Neural cell (in vitro differentiated cells): ENCODE data around the gene RAET1L. TPM values are rescaled to one million over a fixed set of nuclear protein-coding genes. Genes with fewer than 3 reads are reported as not detected.

Source experiments
- H2AFZ ChIP-seq: fragments of 200-600, 300-800 bp; sonication (generic), shearing (Covaris generic); 2 replicates; pipeline ENCODE4 v1.6.0; 2014; ENCODE audit warnings: low read depth, mild to moderate bottlenecking, antibody characterized with exemption, low read length, moderate library complexity
- H3F3A ChIP-seq: fragments of 200-600 bp; shearing (Covaris generic); 2 replicates; pipeline ENCODE4 v1.6.1; 2016; ENCODE audit warnings: mild to moderate bottlenecking, moderate library complexity, mixed read lengths, antibody characterized with exemption, low read length; ENCODE audit not compliant: insufficient read depth, poor library complexity, severe bottlenecking
- H3K27ac ChIP-seq: fragments of 200-600, 300-800 bp; sonication (generic), shearing (Covaris generic); 2 replicates; pipeline ENCODE4 v1.5.1; 2014; ENCODE audit warnings: mild to moderate bottlenecking, low read length, moderate library complexity
- H3K27me3 ChIP-seq: fragments of 300-800, 200-600 bp; sonication (generic), shearing (Covaris generic); 2 replicates; pipeline ENCODE4 v1.6.0; 2014; ENCODE audit warnings: mild to moderate bottlenecking, low read depth, low read length, moderate library complexity; ENCODE audit not compliant: insufficient read depth
- H3K36me3 ChIP-seq: fragments of 300-800, 200-600 bp; sonication (generic), shearing (Covaris generic); 2 replicates; pipeline ENCODE4 v1.5.1; 2014; ENCODE audit warnings: mild to moderate bottlenecking, antibody characterized with exemption, low read length, moderate library complexity; ENCODE audit not compliant: insufficient read depth
- H3K4me2 ChIP-seq: fragments of 300-800, 200-600 bp; sonication (generic), shearing (Covaris generic); 2 replicates; pipeline ENCODE4 v1.6.0; 2014; ENCODE audit warnings: mild to moderate bottlenecking, low read length
- H3K4me3 ChIP-seq: fragments of 300-800, 200-600 bp; sonication (generic), shearing (Covaris generic); 2 replicates; pipeline ENCODE4 v1.5.1; 2014; ENCODE audit warnings: mild to moderate bottlenecking, low read length, moderate library complexity
- H3K79me2 ChIP-seq: fragments of 200-600 bp; shearing (Covaris generic); replicated peaks from 2 replicates; pipeline ENCODE4 v1.6.0; 2014; ENCODE audit warnings: mild to moderate bottlenecking, low read length, moderate library complexity; ENCODE audit not compliant: insufficient read depth
- H3K9ac ChIP-seq: fragments of 300-800, 200-600 bp; sonication (generic), shearing (Covaris generic); 2 replicates; pipeline ENCODE4 v1.6.1; 2016; ENCODE audit warnings: mild to moderate bottlenecking, low read length, mixed read lengths
- H3K9me2 ChIP-seq: fragments of 200-600 bp; shearing (Covaris generic); 2 replicates; pipeline ENCODE4 v1.6.1; 2016; ENCODE audit warnings: mild to moderate bottlenecking, low read length, mixed read lengths; ENCODE audit not compliant: insufficient read depth
- H3K9me3 ChIP-seq: fragments of 200-600, 300-800 bp; sonication (generic), shearing (Covaris generic); 2 replicates; pipeline ENCODE4 v1.6.1; 2016; ENCODE audit warnings: mild to moderate bottlenecking, mixed run types, low read length, moderate library complexity, mixed read lengths
- H4K20me1 ChIP-seq: fragments of 200-600 bp; shearing (Covaris generic); 2 replicates; pipeline ENCODE4 v1.6.1; 2016; ENCODE audit warnings: mild to moderate bottlenecking, mixed run types; ENCODE audit not compliant: insufficient read depth
- EP300 ChIP-seq: fragments of 450-650 bp; conservative IDR thresholded peaks from 2 replicates; pipeline ENCODE4 v1.6.1; 2014; ENCODE audit warnings: antibody characterized with exemption, mild to moderate bottlenecking, moderate library complexity; ENCODE audit not compliant: poor library complexity, severe bottlenecking
- EZH2 ChIP-seq: fragments of 200-600, 300-800 bp; shearing (Covaris generic), sonication (generic); IDR thresholded peaks from 2 replicates; pipeline ENCODE4 v1.6.1; 2014; ENCODE audit warnings: antibody characterized with exemption, low read length, borderline replicate concordance, mild to moderate bottlenecking; ENCODE audit not compliant: insufficient read depth, poor library complexity, severe bottlenecking
- MXI1 ChIP-seq: fragments of 450-650 bp; conservative IDR thresholded peaks from 2 replicates; pipeline ENCODE4 v1.6.1; 2014; ENCODE audit warnings: antibody characterized with exemption, mild to moderate bottlenecking; ENCODE audit not compliant: poor library complexity, severe bottlenecking
- POLR2AphosphoS5 ChIP-seq: IDR thresholded peaks from 2 replicates; pipeline ENCODE4 v1.6.1; 2012
- RAD21 ChIP-seq: fragments of 450-650 bp; conservative IDR thresholded peaks from 2 replicates; pipeline ENCODE4 v1.6.1; 2014; ENCODE audit warnings: antibody characterized with exemption, mild to moderate bottlenecking, moderate library complexity
- SMC3 ChIP-seq: fragments of 450-650 bp; conservative IDR thresholded peaks from 2 replicates; pipeline ENCODE4 v1.6.1; 2014; ENCODE audit warnings: antibody characterized with exemption, mild to moderate bottlenecking, moderate library complexity; ENCODE audit not compliant: poor library complexity
- TAF1 ChIP-seq: IDR thresholded peaks from 2 replicates; pipeline ENCODE4 v1.6.1; 2012; ENCODE audit warnings: low read depth
- polyA plus RNA-seq: library from polyadenylated mRNA; depleted of rRNA; stranded (reverse); fragments of >200 nt; gene quantifications from 2 replicates; pipeline ENCODE4 v1.2.3, GENCODE V29; 2014
- TF ChIP-seq, protein P1 (sequence below): IDR thresholded peaks from 2 replicates; pipeline ENCODE4 v1.6.1; 2012; ENCODE audit warnings: borderline replicate concordance
- TF ChIP-seq, protein P2 (sequence below): fragments of 450-650 bp; IDR thresholded peaks from 2 replicates; pipeline ENCODE4 v1.5.1; 2014; ENCODE audit warnings: antibody characterized with exemption, mild to moderate bottlenecking, moderate library complexity; ENCODE audit not compliant: poor library complexity, severe bottlenecking

RAET1L gene
- polyA plus RNA-seq, 1 donor from 2014 or later: not detected

DNA sequence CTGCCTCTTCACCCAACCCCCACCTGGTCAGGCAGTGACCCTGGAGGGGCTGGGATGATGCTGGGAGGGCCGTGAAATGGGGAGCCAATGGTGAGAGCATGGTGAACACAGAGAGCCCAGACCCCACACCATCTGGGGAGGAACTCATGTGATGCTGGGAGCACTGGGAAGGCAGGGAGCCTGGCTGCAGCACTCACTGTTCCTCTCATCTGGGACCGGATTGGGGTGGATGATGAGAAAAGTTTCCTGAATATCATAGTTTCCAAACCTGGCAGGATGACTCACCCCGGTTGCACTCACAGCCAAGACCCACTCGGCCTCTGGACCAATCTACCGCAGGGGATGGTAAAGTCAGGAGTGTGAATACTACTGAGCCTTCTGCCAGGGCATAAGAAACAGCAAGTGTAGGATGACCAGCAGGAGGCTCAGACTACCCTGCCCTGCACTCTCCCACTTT is 39.8 kb downstream of the RAET1L start:
- no peaks in the 10 kb centered on the region for H4K20me1 ChIP-seq
- H3K27me3 ChIP-seq: peaks cover 99% of the 10 kb centered on the region
- H3K9me2 ChIP-seq: no peaks in the 10 kb centered on the region
- no peaks in the 10 kb centered on the region for H3K79me2 ChIP-seq
- H3K27ac ChIP-seq: no peak overlapping the region
- H3K9me3 ChIP-seq: peaks cover 22% of the 10 kb centered on the region
- H3K4me2 ChIP-seq: no peak overlapping the region
- TF ChIP-seq MXI1 (no peak), EP300 (no peak), POLR2AphosphoS5 (no peak), EZH2 (no peak), RAD21 (no peak), SMC3 (no peak), TAF1 (no peak)
- TF ChIP-seq, protein P1, sequence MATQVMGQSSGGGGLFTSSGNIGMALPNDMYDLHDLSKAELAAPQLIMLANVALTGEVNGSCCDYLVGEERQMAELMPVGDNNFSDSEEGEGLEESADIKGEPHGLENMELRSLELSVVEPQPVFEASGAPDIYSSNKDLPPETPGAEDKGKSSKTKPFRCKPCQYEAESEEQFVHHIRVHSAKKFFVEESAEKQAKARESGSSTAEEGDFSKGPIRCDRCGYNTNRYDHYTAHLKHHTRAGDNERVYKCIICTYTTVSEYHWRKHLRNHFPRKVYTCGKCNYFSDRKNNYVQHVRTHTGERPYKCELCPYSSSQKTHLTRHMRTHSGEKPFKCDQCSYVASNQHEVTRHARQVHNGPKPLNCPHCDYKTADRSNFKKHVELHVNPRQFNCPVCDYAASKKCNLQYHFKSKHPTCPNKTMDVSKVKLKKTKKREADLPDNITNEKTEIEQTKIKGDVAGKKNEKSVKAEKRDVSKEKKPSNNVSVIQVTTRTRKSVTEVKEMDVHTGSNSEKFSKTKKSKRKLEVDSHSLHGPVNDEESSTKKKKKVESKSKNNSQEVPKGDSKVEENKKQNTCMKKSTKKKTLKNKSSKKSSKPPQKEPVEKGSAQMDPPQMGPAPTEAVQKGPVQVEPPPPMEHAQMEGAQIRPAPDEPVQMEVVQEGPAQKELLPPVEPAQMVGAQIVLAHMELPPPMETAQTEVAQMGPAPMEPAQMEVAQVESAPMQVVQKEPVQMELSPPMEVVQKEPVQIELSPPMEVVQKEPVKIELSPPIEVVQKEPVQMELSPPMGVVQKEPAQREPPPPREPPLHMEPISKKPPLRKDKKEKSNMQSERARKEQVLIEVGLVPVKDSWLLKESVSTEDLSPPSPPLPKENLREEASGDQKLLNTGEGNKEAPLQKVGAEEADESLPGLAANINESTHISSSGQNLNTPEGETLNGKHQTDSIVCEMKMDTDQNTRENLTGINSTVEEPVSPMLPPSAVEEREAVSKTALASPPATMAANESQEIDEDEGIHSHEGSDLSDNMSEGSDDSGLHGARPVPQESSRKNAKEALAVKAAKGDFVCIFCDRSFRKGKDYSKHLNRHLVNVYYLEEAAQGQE: no peak
- TF ChIP-seq, protein P2, sequence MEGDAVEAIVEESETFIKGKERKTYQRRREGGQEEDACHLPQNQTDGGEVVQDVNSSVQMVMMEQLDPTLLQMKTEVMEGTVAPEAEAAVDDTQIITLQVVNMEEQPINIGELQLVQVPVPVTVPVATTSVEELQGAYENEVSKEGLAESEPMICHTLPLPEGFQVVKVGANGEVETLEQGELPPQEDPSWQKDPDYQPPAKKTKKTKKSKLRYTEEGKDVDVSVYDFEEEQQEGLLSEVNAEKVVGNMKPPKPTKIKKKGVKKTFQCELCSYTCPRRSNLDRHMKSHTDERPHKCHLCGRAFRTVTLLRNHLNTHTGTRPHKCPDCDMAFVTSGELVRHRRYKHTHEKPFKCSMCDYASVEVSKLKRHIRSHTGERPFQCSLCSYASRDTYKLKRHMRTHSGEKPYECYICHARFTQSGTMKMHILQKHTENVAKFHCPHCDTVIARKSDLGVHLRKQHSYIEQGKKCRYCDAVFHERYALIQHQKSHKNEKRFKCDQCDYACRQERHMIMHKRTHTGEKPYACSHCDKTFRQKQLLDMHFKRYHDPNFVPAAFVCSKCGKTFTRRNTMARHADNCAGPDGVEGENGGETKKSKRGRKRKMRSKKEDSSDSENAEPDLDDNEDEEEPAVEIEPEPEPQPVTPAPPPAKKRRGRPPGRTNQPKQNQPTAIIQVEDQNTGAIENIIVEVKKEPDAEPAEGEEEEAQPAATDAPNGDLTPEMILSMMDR: no peak
- H2AFZ ChIP-seq: no peak overlapping the region
- H3K4me3 ChIP-seq: no peak overlapping the region
- H3K9ac ChIP-seq: no peak overlapping the region
- no peaks in the 10 kb centered on the region for H3F3A ChIP-seq
- H3K36me3 ChIP-seq: no peaks in the 10 kb centered on the region

GRCh38 chr6:149984773-149985172 is 40.6 kb downstream of the RAET1L start:
- no peaks in the 10 kb centered on the region for H3K9me2 ChIP-seq
- H3K4me3 ChIP-seq: no peak overlapping the region
- H3K27me3 ChIP-seq: peaks cover 94% of the 10 kb centered on the region
- no peaks in the 10 kb centered on the region for H4K20me1 ChIP-seq
- H3K36me3 ChIP-seq: no peaks in the 10 kb centered on the region
- no peaks in the 10 kb centered on the region for H3F3A ChIP-seq
- no peak overlapping the region for H2AFZ ChIP-seq
- no peak for TF ChIP-seq SMC3
- TF ChIP-seq POLR2AphosphoS5: no peak
- TF ChIP-seq, protein P2: no peak
- TF ChIP-seq, protein P1: no peak
- no peak for TF ChIP-seq RAD21
- H3K9me3 ChIP-seq: peaks cover 22% of the 10 kb centered on the region
- no peak overlapping the region for H3K4me2 ChIP-seq
- no peaks in the 10 kb centered on the region for H3K79me2 ChIP-seq
- H3K27ac ChIP-seq: no peak overlapping the region
- H3K9ac ChIP-seq: no peak overlapping the region
